PC-9 (cell line): ENCODE results near the gene SCNN1B. TPM values are rescaled to one million over a fixed set of nuclear protein-coding genes. Genes with fewer than 3 reads are reported as not detected.

ENCODE experiments used
- BruUV-seq: library from RNA; stranded (reverse); fragments of 400-500 nt; replicated peaks from 2 replicates; lab custom pipeline; 2021; lab: Mats Ljungman, UMichigan
- CTCF ChIA-PET: fragments of 300-600 bp; sonication (Branson Sonifier 250); formaldehyde crosslinking; loops from one replicate; lab custom pipeline; 2022; ENCODE audit warnings: antibody characterized with exemption; lab: Charles Lee
- POLR2A ChIA-PET: fragments of 300-600 bp; sonication (Branson Sonifier 250); formaldehyde crosslinking; loops from one replicate; lab custom pipeline; 2022; ENCODE audit warnings: antibody characterized with exemption; ENCODE audit not compliant: unreplicated experiment; lab: Charles Lee
- DNase-seq, 2 experiments: peaks; one replicate each; pipeline versions ENCODE4 v3.0.0 to v3.0.0-alpha.2; 2015 to 2022; ENCODE audit warnings: mixed read lengths in 1 of 2
- H2AFZ ChIP-seq: fragments of 200-600 bp; sonication (generic); 2 replicates; pipeline ENCODE4 v1.8.1; 2017; ENCODE audit warnings: antibody characterized with exemption
- H3F3A ChIP-seq: fragments of 200-600 bp; sonication (generic); 2 replicates; pipeline ENCODE4 v1.8.1; 2017; ENCODE audit warnings: antibody characterized with exemption, mild to moderate bottlenecking, low read depth; ENCODE audit not compliant: insufficient read depth
- H3K27ac ChIP-seq: fragments of 200-600 bp; sonication (generic); 2 replicates; pipeline ENCODE4 v1.6.1; 2016; ENCODE audit warnings: mixed run types
- H3K27me3 ChIP-seq: fragments of 200-600 bp; sonication (generic); 2 replicates; pipeline ENCODE4 v1.6.1; 2016; ENCODE audit warnings: low read depth, mixed run types; ENCODE audit not compliant: insufficient read depth
- H3K36me3 ChIP-seq: fragments of 200-600 bp; sonication (generic); 2 replicates; pipeline ENCODE4 v1.6.1; 2016; ENCODE audit warnings: low read depth, mixed run types
- H3K4me1 ChIP-seq: fragments of 200-600 bp; sonication (generic); replicated peaks from 2 replicates; pipeline ENCODE4 v1.6.1; 2016; ENCODE audit warnings: mixed run types; ENCODE audit not compliant: insufficient read depth
- H3K4me2 ChIP-seq: fragments of 200-600 bp; sonication (generic); 2 replicates; pipeline ENCODE4 v1.6.1; 2017; ENCODE audit warnings: mixed run types
- H3K4me3 ChIP-seq: fragments of 200-600 bp; sonication (generic); 2 replicates; pipeline ENCODE4 v1.6.1; 2016; ENCODE audit warnings: mixed run types
- H3K79me2 ChIP-seq: fragments of 200-600 bp; sonication (generic); 2 replicates; pipeline ENCODE4 v1.6.1; 2017; ENCODE audit warnings: low read depth, mixed run types
- H3K9me2 ChIP-seq: fragments of 200-600 bp; sonication (generic); 2 replicates; pipeline ENCODE4 v1.8.1; 2017; ENCODE audit warnings: mild to moderate bottlenecking; ENCODE audit not compliant: insufficient read depth
- H3K9me3 ChIP-seq: fragments of 200-600 bp; sonication (generic); 2 replicates; pipeline ENCODE4 v1.8.1; 2016; ENCODE audit warnings: low read depth; ENCODE audit not compliant: insufficient read depth
- H4K20me1 ChIP-seq: fragments of 200-600 bp; sonication (generic); 2 replicates; pipeline ENCODE4 v1.8.1; 2017; ENCODE audit not compliant: insufficient read depth
- EZH2 ChIP-seq: fragments of 200-600 bp; sonication (generic); IDR thresholded peaks from 2 replicates; pipeline ENCODE4 v1.8.0; 2017; ENCODE audit warnings: antibody characterized with exemption, low read depth
- intact Hi-C: fragments of 100-400 bp; cut with micrococcal nuclease; formaldehyde crosslinking; loops from one replicate; pipeline ENCODE4 v1.10.0; 2022; ENCODE audit not compliant: unreplicated experiment
- total RNA-seq: library from RNA; stranded (reverse); gene quantifications from 2 replicates; pipeline ENCODE4 v1.2.3, GENCODE V29; 2021
- TF ChIP-seq, protein P1 (sequence below): fragments of 200-600 bp; sonication (generic); conservative IDR thresholded peaks from 2 replicates; pipeline ENCODE4 v1.6.1; 2017; ENCODE audit warnings: mixed run types, antibody characterized with exemption, mild to moderate bottlenecking, moderate library complexity

SCNN1B gene
- total RNA-seq, 1 experiment from 2014 or later = 0.57 TPM

DNA sequence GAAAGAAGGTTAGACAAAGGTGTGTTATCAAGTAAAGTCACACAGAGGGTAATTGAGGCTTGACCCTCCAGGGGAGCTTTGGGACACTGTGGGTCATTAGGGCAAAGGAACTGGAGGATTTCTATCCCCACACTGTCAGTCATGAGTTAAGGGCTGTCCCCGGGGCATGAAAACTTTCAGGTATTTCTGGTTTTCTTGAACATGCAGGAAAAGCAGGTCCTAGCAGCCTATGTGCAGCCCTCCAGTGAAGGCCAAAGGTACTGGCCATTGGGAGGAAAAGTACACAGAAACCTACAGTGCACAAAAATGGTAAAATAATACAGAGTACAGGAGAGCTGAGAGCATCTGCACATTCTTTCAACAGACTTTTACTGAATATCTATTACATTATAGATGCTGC, 44.4 kb upstream of the SCNN1B start:
- H3F3A ChIP-seq = peaks cover 36% of the 10 kb centered on the region
- H3K9me3 ChIP-seq = no peaks in the 10 kb centered on the region
- no peaks in the 10 kb centered on the region for H4K20me1 ChIP-seq
- peak overlapping the region; percentile 40; the same call in 1 of the 2 replicates for H3K4me3 ChIP-seq
- peak overlapping the region; percentile 94 for H3K27ac ChIP-seq
- H3K36me3 ChIP-seq = no peaks in the 10 kb centered on the region
- H3K4me2 ChIP-seq = peak overlapping the region; percentile 69
- CTCF ChIA-PET = interaction anchor here (0.7 to 1.3 kb wide), 2 partner anchors 176 to 178 kb away, joined by 5 to 11 read pairs; no protein-coding TSS in a partner anchor
- no peaks in the 10 kb centered on the region for H3K79me2 ChIP-seq
- H3K9me2 ChIP-seq = no peaks in the 10 kb centered on the region
- POLR2A ChIA-PET = no interaction called here
- intact Hi-C loops = loop anchor here (5.0 to 10.0 kb wide), 3 partner anchors 77 to 165 kb away; no protein-coding TSS in a partner anchor
- H3K4me1 ChIP-seq = peaks cover 70% of the 10 kb centered on the region
- peak overlapping the region; percentile 71; the same call in 1 of the 2 replicates for H2AFZ ChIP-seq
- TF ChIP-seq EZH2 = no peak
- TF ChIP-seq, protein P1, sequence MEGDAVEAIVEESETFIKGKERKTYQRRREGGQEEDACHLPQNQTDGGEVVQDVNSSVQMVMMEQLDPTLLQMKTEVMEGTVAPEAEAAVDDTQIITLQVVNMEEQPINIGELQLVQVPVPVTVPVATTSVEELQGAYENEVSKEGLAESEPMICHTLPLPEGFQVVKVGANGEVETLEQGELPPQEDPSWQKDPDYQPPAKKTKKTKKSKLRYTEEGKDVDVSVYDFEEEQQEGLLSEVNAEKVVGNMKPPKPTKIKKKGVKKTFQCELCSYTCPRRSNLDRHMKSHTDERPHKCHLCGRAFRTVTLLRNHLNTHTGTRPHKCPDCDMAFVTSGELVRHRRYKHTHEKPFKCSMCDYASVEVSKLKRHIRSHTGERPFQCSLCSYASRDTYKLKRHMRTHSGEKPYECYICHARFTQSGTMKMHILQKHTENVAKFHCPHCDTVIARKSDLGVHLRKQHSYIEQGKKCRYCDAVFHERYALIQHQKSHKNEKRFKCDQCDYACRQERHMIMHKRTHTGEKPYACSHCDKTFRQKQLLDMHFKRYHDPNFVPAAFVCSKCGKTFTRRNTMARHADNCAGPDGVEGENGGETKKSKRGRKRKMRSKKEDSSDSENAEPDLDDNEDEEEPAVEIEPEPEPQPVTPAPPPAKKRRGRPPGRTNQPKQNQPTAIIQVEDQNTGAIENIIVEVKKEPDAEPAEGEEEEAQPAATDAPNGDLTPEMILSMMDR = no peak
- peak; percentile 82 to 97 for DNase-seq
- no TSS peak for BruUV-seq
- no peaks in the 10 kb centered on the region for H3K27me3 ChIP-seq

DNA sequence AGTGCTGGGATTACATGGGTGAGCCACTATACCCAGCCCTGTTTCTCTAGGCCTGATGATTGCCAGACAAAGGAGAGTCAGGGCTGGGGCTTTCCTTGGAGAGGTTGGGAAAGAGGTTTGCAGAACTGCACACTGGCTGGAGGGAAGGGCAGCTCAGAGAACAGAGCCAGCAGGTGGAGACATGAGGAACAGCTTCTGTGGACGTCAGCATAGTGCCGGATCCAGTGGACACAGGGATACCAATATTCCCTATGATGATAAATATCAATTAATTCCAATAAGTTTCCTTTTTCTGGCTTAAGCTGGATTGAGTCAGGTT, 43.2 kb upstream of the SCNN1B start:
- peak in 1 of 2 experiments; percentile 43 for DNase-seq
- Histone ChIP-seq H3K79me2 (no peaks in the 10 kb centered on the region), H4K20me1 (no peaks in the 10 kb centered on the region), H3K4me2 (peak overlapping the region; percentile 69), H3K9me3 (no peaks in the 10 kb centered on the region), H3F3A (peaks cover 36% of the 10 kb centered on the region), H3K4me1 (peaks cover 68% of the 10 kb centered on the region), H3K27ac (peak overlapping the region; percentile 94), H3K36me3 (no peaks in the 10 kb centered on the region), H3K9me2 (no peaks in the 10 kb centered on the region), H3K4me3 (no peak overlapping the region), H2AFZ (peak overlapping the region; percentile 71), H3K27me3 (no peaks in the 10 kb centered on the region)
- POLR2A ChIA-PET = no interaction called here
- TF ChIP-seq, protein P1 = 0 out of 2 replicates have a peak, but pooled peaks have one; percentile 19
- no peak for TF ChIP-seq EZH2
- CTCF ChIA-PET = interaction anchor here (1.3 kb wide), 1 partner anchor 177 kb away, joined by 5 read pairs; no protein-coding TSS in a partner anchor
- intact Hi-C loops = loop anchor here (5.0 to 10.0 kb wide), 3 partner anchors 76 to 163 kb away; no protein-coding TSS in a partner anchor
- BruUV-seq = no TSS peak

DNA sequence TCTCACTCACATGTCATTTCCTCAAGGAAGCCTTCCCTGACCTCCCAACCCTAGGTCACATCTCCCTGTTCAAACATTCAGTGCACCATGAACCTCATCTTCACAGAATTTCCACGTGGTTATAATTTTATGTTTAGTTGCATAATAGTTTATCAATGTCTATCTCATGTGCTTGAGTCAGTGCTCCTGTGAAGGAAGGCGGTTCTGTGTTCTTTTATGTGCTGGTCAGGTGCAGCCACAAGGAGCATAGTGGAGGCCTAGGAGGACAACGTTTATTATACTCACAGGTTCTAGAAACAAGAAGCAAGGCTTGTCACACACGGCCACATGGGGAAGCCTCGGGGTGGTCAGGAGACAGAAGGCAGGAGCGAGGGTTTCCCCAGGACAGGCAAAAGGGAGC, 34.5 kb upstream of the SCNN1B start:
- no peak overlapping the region for H3K4me2 ChIP-seq
- H3F3A ChIP-seq = peaks cover 12% of the 10 kb centered on the region; the same call in 1 of the 2 replicates
- no peaks in the 10 kb centered on the region for H3K9me2 ChIP-seq
- no peak overlapping the region for H2AFZ ChIP-seq
- ChIA-PET POLR2A (no interaction called here), CTCF (interaction anchor here (0.6 kb wide), 2 partner anchors 25 to 49 kb away, joined by 8 to 10 read pairs; no protein-coding TSS in a partner anchor)
- no peaks in the 10 kb centered on the region for H4K20me1 ChIP-seq
- DNase-seq = no peak
- H3K27me3 ChIP-seq = no peaks in the 10 kb centered on the region
- intact Hi-C loops = no loop called here
- no peaks in the 10 kb centered on the region for H3K36me3 ChIP-seq
- TF ChIP-seq, protein P1 = no peak
- no peak for TF ChIP-seq EZH2
- H3K27ac ChIP-seq = no peak overlapping the region
- peaks cover 24% of the 10 kb centered on the region for H3K4me1 ChIP-seq
- no peaks in the 10 kb centered on the region for H3K79me2 ChIP-seq
- no peaks in the 10 kb centered on the region for H3K9me3 ChIP-seq
- BruUV-seq = no TSS peak
- H3K4me3 ChIP-seq = no peak overlapping the region
